OCI-LY1 (cell line): Measurements from ENCODE around the gene DOCK4.
"Not testable (repeated sequence)": the region's sequence is repeated elsewhere in the genome, so short reads cannot be mapped to it uniquely, and the experiment has no call there.

Experiments used
- H2AFZ ChIP-seq: fragments of 200-600 bp; sonication (generic), shearing (Covaris generic); 2 replicates; pipeline ENCODE4 v1.6.0; 2014; ENCODE audit warnings: antibody characterized with exemption, mild to moderate bottlenecking, low read length
- H3F3A ChIP-seq: fragments of 200-600 bp; sonication (generic), shearing (Covaris generic); 2 replicates; pipeline ENCODE4 v1.6.0; 2014; ENCODE audit warnings: mild to moderate bottlenecking, antibody characterized with exemption, low read length, moderate library complexity; ENCODE audit not compliant: insufficient read depth
- H3K27ac ChIP-seq: fragments of 200-600 bp; sonication (generic); 2 replicates; pipeline ENCODE4 v1.5.1; 2014; ENCODE audit warnings: low read length, mixed run types, mild to moderate bottlenecking, low read depth; ENCODE audit not compliant: poor library complexity, severe bottlenecking
- H3K27me3 ChIP-seq: fragments of 200-600 bp; sonication (generic); 2 replicates; pipeline ENCODE4 v1.6.0; 2014; ENCODE audit warnings: antibody characterized with exemption, mild to moderate bottlenecking, low read length, moderate library complexity; ENCODE audit not compliant: insufficient read depth
- H3K36me3 ChIP-seq: fragments of 200-600 bp; sonication (generic); 2 replicates; pipeline ENCODE4 v1.6.1; 2014; ENCODE audit warnings: mild to moderate bottlenecking, antibody characterized with exemption, low read length, moderate library complexity, mixed read lengths; ENCODE audit not compliant: insufficient read depth
- H3K4me1 ChIP-seq: fragments of 200-600 bp; sonication (generic); 2 replicates; pipeline ENCODE4 v1.5.1; 2014; ENCODE audit warnings: mild to moderate bottlenecking, low read length, moderate library complexity; ENCODE audit not compliant: insufficient read depth, severe bottlenecking
- H3K4me2 ChIP-seq: fragments of 200-600 bp; sonication (generic), shearing (Covaris generic); 2 replicates; pipeline ENCODE4 v1.6.1; 2014; ENCODE audit warnings: low read length
- H3K4me3 ChIP-seq: fragments of 200-600 bp; sonication (generic); 2 replicates; pipeline ENCODE4 v1.5.1; 2014; ENCODE audit warnings: low read length, low read depth, mild to moderate bottlenecking, mixed read lengths; ENCODE audit not compliant: poor library complexity, severe bottlenecking
- H3K79me2 ChIP-seq: fragments of 200-600 bp; shearing (Covaris generic); 2 replicates; pipeline ENCODE4 v1.6.1; 2016; ENCODE audit warnings: mixed run types, low read length, mixed read lengths; ENCODE audit not compliant: insufficient read depth
- H3K9ac ChIP-seq: fragments of 200-600 bp; sonication (generic), shearing (Covaris generic); 2 replicates; pipeline ENCODE4 v1.6.1; 2014; ENCODE audit warnings: mild to moderate bottlenecking, low read length, mixed read lengths
- H3K9me2 ChIP-seq: fragments of 200-600 bp; sonication (generic), shearing (Covaris generic); 2 replicates; pipeline ENCODE4 v1.6.1; 2014; ENCODE audit warnings: low read depth, mild to moderate bottlenecking, low read length, mixed read lengths
- H3K9me3 ChIP-seq: fragments of 200-600 bp; shearing (Covaris generic); 2 replicates; pipeline ENCODE4 v1.6.1; 2014; ENCODE audit warnings: low read length, mixed read lengths
- H4K20me1 ChIP-seq: fragments of 200-600 bp; sonication (generic), shearing (Covaris generic); 2 replicates; pipeline ENCODE4 v1.6.0; 2016; ENCODE audit warnings: mild to moderate bottlenecking, low read length; ENCODE audit not compliant: insufficient read depth
- CTCF ChIP-seq: fragments of 200-600 bp; sonication (generic), shearing (Covaris generic); IDR thresholded peaks from 2 replicates; pipeline ENCODE4 v1.5.1; 2017; ENCODE audit warnings: mild to moderate bottlenecking, antibody characterized with exemption, low read length, moderate library complexity, mixed read lengths
- EZH2 ChIP-seq: fragments of 200-600 bp; sonication (generic), shearing (Covaris generic); IDR thresholded peaks from 2 replicates; pipeline ENCODE4 v1.8.0; 2017; ENCODE audit warnings: borderline replicate concordance, mixed run types, mild to moderate bottlenecking, antibody characterized with exemption, low read length, moderate library complexity, mixed read lengths

DOCK4 gene

GRCh38 chr7:112132051-112132694 lies 74.0 kb downstream of the DOCK4 start:
- Histone ChIP-seq H3K4me1 (no peaks in the 10 kb centered on the region), H3K4me3 (no peak overlapping the region), H4K20me1 (no peaks in the 10 kb centered on the region), H3K4me2 (no peak overlapping the region), H3K27ac (no peak overlapping the region), H3K9me3 (no peaks in the 10 kb centered on the region), H3F3A (no peaks in the 10 kb centered on the region), H3K36me3 (no peaks in the 10 kb centered on the region), H3K27me3 (no peaks in the 10 kb centered on the region), H3K9me2 (no peaks in the 10 kb centered on the region), H3K79me2 (no peaks in the 10 kb centered on the region), H3K9ac (no peak overlapping the region), H2AFZ (no peak overlapping the region)
- no peak for TF ChIP-seq CTCF
- TF ChIP-seq EZH2: no peak

GRCh38 chr7:112130729-112131410 lies 75.3 kb downstream of the DOCK4 start:
- Histone ChIP-seq H3F3A (no peaks in the 10 kb centered on the region), H3K4me2 (no peak overlapping the region), H2AFZ (no peak overlapping the region), H4K20me1 (no peaks in the 10 kb centered on the region), H3K27me3 (no peaks in the 10 kb centered on the region), H3K4me1 (no peaks in the 10 kb centered on the region), H3K27ac (no peak overlapping the region), H3K79me2 (no peaks in the 10 kb centered on the region), H3K9ac (no peak overlapping the region), H3K36me3 (no peaks in the 10 kb centered on the region), H3K9me3 (no peaks in the 10 kb centered on the region), H3K9me2 (no peaks in the 10 kb centered on the region), H3K4me3 (no peak overlapping the region)
- TF ChIP-seq EZH2 (no peak), CTCF (no peak)

DNA sequence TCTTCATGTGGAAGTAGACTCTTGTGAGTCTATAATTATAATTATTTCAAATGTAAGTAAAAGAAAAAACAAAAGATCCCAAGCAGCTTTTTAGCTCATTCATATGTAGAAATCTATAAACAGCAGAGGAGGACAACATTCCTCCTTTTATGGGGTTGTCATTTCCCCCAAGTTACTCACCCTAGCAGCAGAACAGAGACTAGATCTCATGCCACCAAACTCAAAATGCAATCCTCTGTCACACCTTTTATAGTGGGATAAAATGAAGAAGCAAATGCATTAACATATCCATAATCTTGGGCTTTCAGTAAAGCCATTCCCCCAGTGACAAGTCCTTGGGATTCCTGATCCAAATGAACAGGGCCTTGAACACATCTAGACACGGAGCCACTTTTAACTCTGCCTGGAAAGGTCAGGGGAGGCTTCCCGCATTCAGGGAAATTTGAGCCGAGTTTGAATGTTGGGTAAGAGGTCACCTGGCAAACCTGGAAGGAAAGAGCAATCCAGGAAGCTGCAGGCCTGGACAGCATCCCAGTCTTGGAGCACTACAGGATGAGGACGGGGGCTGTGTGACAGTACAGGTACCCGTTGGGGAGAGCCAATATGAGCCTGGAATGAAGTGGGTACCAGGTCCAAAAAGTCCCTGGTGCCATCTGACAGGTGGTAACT lies 76.4 kb downstream of the DOCK4 start:
- Histone ChIP-seq H3K4me3 (no peak overlapping the region), H3K27ac (no peak overlapping the region), H3K9me3 (no peaks in the 10 kb centered on the region), H3F3A (no peaks in the 10 kb centered on the region), H3K4me2 (no peak overlapping the region), H3K4me1 (no peaks in the 10 kb centered on the region), H3K79me2 (no peaks in the 10 kb centered on the region), H3K9ac (no peak overlapping the region), H2AFZ (no peak overlapping the region), H3K36me3 (no peaks in the 10 kb centered on the region), H3K27me3 (no peaks in the 10 kb centered on the region), H3K9me2 (no peaks in the 10 kb centered on the region), H4K20me1 (no peaks in the 10 kb centered on the region)
- no peak for TF ChIP-seq CTCF
- TF ChIP-seq EZH2: no peak

- H3K9me2 ChIP-seq, H3K4me2 ChIP-seq, H3K9me3 ChIP-seq, H3K9ac ChIP-seq, H3K27me3 ChIP-seq, H3F3A ChIP-seq, H4K20me1 ChIP-seq, H2AFZ ChIP-seq, H3K4me1 ChIP-seq, H3K27ac ChIP-seq, H3K36me3 ChIP-seq, H3K79me2 ChIP-seq, H3K4me3 ChIP-seq: not testable (repeated sequence)
These were observed 77.5 kb downstream of the DOCK4 start for GRCh38 chr7:112128461-112129425.
